Caco-2 (cell line): Measurements from ENCODE around the gene SERPINE1. TPM values are rescaled to one million over a fixed set of nuclear protein-coding genes. Genes with fewer than 3 reads are reported as not detected.

Experiments
- BruUV-seq: library from RNA; stranded (reverse); fragments of 400-500 nt; replicated peaks from 2 replicates; lab custom pipeline; 2021; lab: Mats Ljungman, UMichigan
- CTCF ChIA-PET: fragments of 300-600 bp; sonication (Branson Sonifier 250); formaldehyde crosslinking; loops from one replicate; lab custom pipeline; 2022; ENCODE audit warnings: antibody characterized with exemption; lab: Charles Lee
- POLR2A ChIA-PET: fragments of 300-600 bp; sonication (Branson Sonifier 250); formaldehyde crosslinking; loops from one replicate; lab custom pipeline; 2022; ENCODE audit warnings: antibody characterized with exemption; lab: Charles Lee
- DNase-seq, 2 experiments: peaks; one replicate each; pipeline versions ENCODE4 v3.0.0 to v3.0.0-alpha.2; 2020 to 2022
- H3K27me3 ChIP-seq: replicated peaks from 2 replicates; pipeline ENCODE4 v1.6.0; 2011; ENCODE audit warnings: low read length; ENCODE audit not compliant: control insufficient read depth, insufficient read depth
- H3K36me3 ChIP-seq: 2 replicates; pipeline ENCODE4 v1.5.1; 2011; ENCODE audit warnings: low read length; ENCODE audit not compliant: control insufficient read depth, insufficient read depth
- H3K4me1 ChIP-seq: fragments of 250-450 bp; sonication (Bioruptor Pico); 2 replicates; pipeline ENCODE4 v1.5.1; 2020; ENCODE audit warnings: mild to moderate bottlenecking
- H3K4me3 ChIP-seq: 2 replicates; pipeline ENCODE4 v1.5.1; 2011; ENCODE audit warnings: low read depth, mild to moderate bottlenecking, control low read depth, low read length
- H3K9me3 ChIP-seq: fragments of 250-450 bp; sonication (Bioruptor Pico); 2 replicates; pipeline ENCODE4 v1.5.1; 2020; ENCODE audit warnings: mild to moderate bottlenecking, moderate library complexity
- H3K27ac Mint-ChIP-seq: one replicate; pipeline ENCODE4 v1.8.0; 2022; ENCODE audit warnings: mixed read lengths; ENCODE audit not compliant: unreplicated experiment
- H3K27me3 Mint-ChIP-seq: one replicate; pipeline ENCODE4 v1.8.0; 2022; ENCODE audit warnings: mixed read lengths; ENCODE audit not compliant: insufficient read depth, unreplicated experiment
- H3K36me3 Mint-ChIP-seq: one replicate; pipeline ENCODE4 v1.8.0; 2022; ENCODE audit warnings: mild to moderate bottlenecking, mixed read lengths; ENCODE audit not compliant: insufficient read depth, unreplicated experiment
- H3K4me1 Mint-ChIP-seq: one replicate; pipeline ENCODE4 v1.8.0; 2022; ENCODE audit warnings: low read depth, mixed read lengths; ENCODE audit not compliant: unreplicated experiment
- H3K4me3 Mint-ChIP-seq: one replicate; pipeline ENCODE4 v1.8.0; 2022; ENCODE audit warnings: mild to moderate bottlenecking, moderate library complexity, mixed read lengths; ENCODE audit not compliant: unreplicated experiment
- H3K9me3 Mint-ChIP-seq: one replicate; pipeline ENCODE4 v1.8.0; 2022; ENCODE audit warnings: mixed read lengths; ENCODE audit not compliant: unreplicated experiment
- CTCF ChIP-seq, 2 experiments: fragments of 200-600 bp in 1 of 2; IDR thresholded peaks; 1 replicate in 1 of 2; 2 replicates in 1 of 2; pipeline versions ENCODE4 v1.5.1 to v1.8.0; 2011 to 2022; ENCODE audit warnings: antibody characterized with exemption in 1 of 2, control low read depth in 1 of 2, inconsistent platforms in 1 of 2, low read depth in 1 of 2, low read length in 1 of 2, mild to moderate bottlenecking in 1 of 2, moderate library complexity in 1 of 2; ENCODE audit not compliant: insufficient read depth in 1 of 2, severe bottlenecking in 1 of 2, unreplicated experiment in 1 of 2
- intact Hi-C: fragments of 100-400 bp; cut with micrococcal nuclease; formaldehyde crosslinking; loops from one replicate; pipeline ENCODE4 v1.10.0; 2022; ENCODE audit not compliant: unreplicated experiment
- total RNA-seq: library from RNA; stranded (reverse); gene quantifications from 2 replicates; pipeline ENCODE4 v1.2.3, GENCODE V29; 2022

SERPINE1 gene
- total RNA-seq, 1 experiment from 2014 or later, result 0.25 TPM

DNA sequence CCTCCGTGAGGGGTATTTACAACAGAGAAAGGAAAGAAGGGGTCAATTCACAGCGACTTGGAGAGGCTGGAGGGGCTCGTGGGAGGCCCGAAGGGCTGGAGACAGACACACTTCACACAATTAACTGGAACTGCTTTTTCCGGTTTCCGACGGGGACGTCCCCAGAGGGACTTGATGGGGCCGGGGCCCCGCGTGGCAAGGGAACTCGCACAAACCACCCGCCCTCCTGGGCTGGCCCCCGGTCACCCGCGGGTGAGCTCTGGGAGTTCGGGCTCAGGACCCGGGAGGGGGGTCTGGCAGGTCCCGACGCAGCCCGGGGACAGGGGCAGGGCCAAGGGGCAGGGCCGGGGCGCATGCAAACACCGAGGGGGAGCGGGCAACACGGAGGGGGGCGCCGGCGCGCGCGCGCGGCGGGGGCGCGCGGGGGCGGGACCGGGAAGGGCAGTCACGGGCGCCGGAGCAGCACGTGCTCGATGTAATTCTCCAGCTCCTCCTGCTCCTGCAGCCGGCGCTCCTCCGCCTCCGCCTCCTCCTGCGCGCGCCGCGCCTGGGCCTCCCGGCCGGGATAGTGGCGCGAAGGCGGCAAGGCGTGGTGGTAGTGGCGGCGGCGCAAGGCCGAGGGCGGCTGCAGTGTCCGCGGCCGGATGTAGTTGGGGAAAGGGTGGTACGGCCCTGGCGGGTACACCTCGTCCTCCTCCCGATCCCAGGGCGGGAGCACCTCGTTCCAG lies 35.8 kb downstream of the SERPINE1 start:
- intact Hi-C loops, result loop anchor here (1.0 kb wide), 1 partner anchor 8 kb away; the partner anchor contains the start of gene AP1S1
- BruUV-seq, result no TSS peak
- H3K36me3 Mint-ChIP-seq, result peaks cover 27% of the 10 kb centered on the region
- H3K4me3 Mint-ChIP-seq, result peak overlapping the region; percentile 74
- peak; percentile 81 to 84 for DNase-seq
- POLR2A ChIA-PET, result interaction anchor here (1.2 kb wide), 1 partner anchor 19 kb away, joined by 7 read pairs; no protein-coding TSS in a partner anchor
- H3K27me3 Mint-ChIP-seq, result peaks cover 17% of the 10 kb centered on the region
- H3K27ac Mint-ChIP-seq, result peak overlapping the region; percentile 74
- no peaks in the 10 kb centered on the region; the same call in none of the 2 replicates for H3K27me3 ChIP-seq
- peaks cover 16% of the 10 kb centered on the region for H3K4me1 Mint-ChIP-seq
- peaks cover 4% of the 10 kb centered on the region; the same call in 1 of the 2 replicates for H3K36me3 ChIP-seq
- H3K9me3 Mint-ChIP-seq, result no peaks in the 10 kb centered on the region
- peak overlapping the region; percentile 63 for H3K4me3 ChIP-seq
- CTCF ChIA-PET, result interaction anchor here (0.7 to 1.1 kb wide), 5 partner anchors 24 to 145 kb away, joined by 3 to 4 read pairs (median 3); no protein-coding TSS in a partner anchor
- peaks cover 29% of the 10 kb centered on the region for H3K4me1 ChIP-seq
- TF ChIP-seq CTCF (IDR thresholded peaks at IDR 0.05; ENCODE audit: insufficient read depth in 1 of 2, low read depth in 1 of 2, low read length in 1 of 2, severe bottlenecking in 1 of 2, unreplicated experiment in 1 of 2), result no peak
- H3K9me3 ChIP-seq, result no peaks in the 10 kb centered on the region

- H3K27me3 ChIP-seq, result no peaks in the 10 kb centered on the region; the same call in none of the 2 replicates
- Mint-ChIP-seq H3K36me3 (peaks cover 27% of the 10 kb centered on the region), H3K9me3 (no peaks in the 10 kb centered on the region), H3K27ac (no peak overlapping the region), H3K4me3 (peak overlapping the region; percentile 74), H3K27me3 (peaks cover 21% of the 10 kb centered on the region), H3K4me1 (peaks cover 20% of the 10 kb centered on the region)
- peaks cover 2% of the 10 kb centered on the region; the same call in 1 of the 2 replicates for H3K36me3 ChIP-seq
- intact Hi-C loops, result loop anchor here (1.0 kb wide), 1 partner anchor 9 kb away; the partner anchor contains the start of gene AP1S1
- no peaks in the 10 kb centered on the region for H3K9me3 ChIP-seq
- TF ChIP-seq CTCF (IDR thresholded peaks at IDR 0.05; ENCODE audit: insufficient read depth in 1 of 2, low read depth in 1 of 2, low read length in 1 of 2, severe bottlenecking in 1 of 2, unreplicated experiment in 1 of 2), result no peak
- no TSS peak for BruUV-seq
- peak overlapping the region; percentile 63 for H3K4me3 ChIP-seq
- ChIA-PET POLR2A (interaction anchor here (1.2 kb wide), 1 partner anchor 19 kb away, joined by 7 read pairs; no protein-coding TSS in a partner anchor), CTCF (interaction anchor here (0.7 to 2.4 kb wide), 6 partner anchors 19 to 145 kb away, joined by 3 to 26 read pairs (median 4); no protein-coding TSS in a partner anchor)
- DNase-seq, result peak; percentile 58 to 79
- peaks cover 29% of the 10 kb centered on the region for H3K4me1 ChIP-seq
Measured at GRCh38 chr7:101163279-101164070, 36.6 kb downstream of the SERPINE1 start.
